OCI-LY3 (cell line): ENCODE measurements around the gene CMSS1.

Experiments
- CTCF ChIP-seq: fragments of 200-600, 300-600 bp; sonication (generic); IDR thresholded peaks from 2 replicates; pipeline ENCODE4 v1.5.1; 2014; ENCODE audit warnings: antibody characterized with exemption, low read length, low read depth
- EZH2phosphoT487 ChIP-seq: fragments of 200-600 bp; shearing (Covaris generic); IDR thresholded peaks from 2 replicates; pipeline ENCODE4 v1.6.1; 2018; ENCODE audit warnings: antibody characterized with exemption, mixed run types, low read depth

GRCh38 chr3:100097919-100098783 lies 280.5 kb downstream of the CMSS1 start:
- no peak for TF ChIP-seq CTCF
- TF ChIP-seq EZH2phosphoT487: no peak
